A549 treated with DMSO at 1 μM for 4 hours (cell line): ENCODE data around the gene MAGEA4. TPM values are rescaled to one million over a fixed set of nuclear protein-coding genes. Genes with fewer than 3 reads are reported as not detected.

Experiments
- total RNA-seq: library from RNA; stranded (reverse); fragments of 200-300 nt; extraction: Qiagen RNA extraction; gene quantifications from 5 replicates; pipeline ENCODE4 v1.2.3, GENCODE V29; 2022; ENCODE audit warnings: low read depth

The MAGEA4 gene
- not detected in 5 replicates for total RNA-seq

GRCh38 chrX:151912780-151913179, at the start of gene MAGEA4:
Gene MAGEA4, plus strand, starts transcription at chrX:151912889. Its CDS starts 10,776 bp downstream, at chrX:151923665.

Other genes with a start within 250 kb of the MAGEA4 start
- gene PRRG3, start 217.4 kb upstream of the MAGEA4 start, total RNA-seq, result not detected in 5 replicates
- gene FATE1, start 196.9 kb upstream of the MAGEA4 start, total RNA-seq, result not detected in 5 replicates
- gene CNGA2, start 178.1 kb upstream of the MAGEA4 start, total RNA-seq, result not detected in 5 replicates
- gene GABRE, start 61.8 kb downstream of the MAGEA4 start, total RNA-seq, result 15.9 to 28.1 TPM (median 23.7 TPM) in 5 replicates
- gene MAGEA10, start 225.7 kb downstream of the MAGEA4 start, total RNA-seq, result 0.04 to 0.06 TPM (median 0.05 TPM) in 3 of 5 replicates, not detected in the others